Spleen (tissue), 7 donors: Measurements from ENCODE around the gene HECW1.

Experiments used
- POLR2AphosphoS5 ChIP-seq, 3 donors: sonication (generic); formaldehyde crosslinking; IDR thresholded peaks; one replicate each; pipeline ENCODE4 v1.5.1; 2017; ENCODE audit warnings: antibody characterized with exemption in 3 of 3
- TF ChIP-seq, protein P1 (sequence below), 11 experiments: fragments of 200-600 bp in 7 of 11; fragments of 450-650 bp in 4 of 11; sonication (generic) in 4 of 11; IDR thresholded peaks in 8 of 11; conservative IDR thresholded peaks in 3 of 11; 1 replicate in 7 of 11; 2 replicates in 4 of 11; pipeline versions ENCODE4 v1.4.0 to v1.8.0; 2016 to 2021; ENCODE audit warnings: antibody characterized with exemption in 11 of 11, inconsistent platforms in 4 of 11, mild to moderate bottlenecking in 1 of 11
- donor health status: DM: no; HTN: no; CAD: no; lungs with moderate emphysema.
- donor health status: DM: no; HTN: no; CAD: no.
- donor health status: DM: no; HTN: no; CAD: no.

GRCh38 chr7:43487731-43488073, 375.3 kb downstream of the HECW1 start:
- TF ChIP-seq, protein P1, sequence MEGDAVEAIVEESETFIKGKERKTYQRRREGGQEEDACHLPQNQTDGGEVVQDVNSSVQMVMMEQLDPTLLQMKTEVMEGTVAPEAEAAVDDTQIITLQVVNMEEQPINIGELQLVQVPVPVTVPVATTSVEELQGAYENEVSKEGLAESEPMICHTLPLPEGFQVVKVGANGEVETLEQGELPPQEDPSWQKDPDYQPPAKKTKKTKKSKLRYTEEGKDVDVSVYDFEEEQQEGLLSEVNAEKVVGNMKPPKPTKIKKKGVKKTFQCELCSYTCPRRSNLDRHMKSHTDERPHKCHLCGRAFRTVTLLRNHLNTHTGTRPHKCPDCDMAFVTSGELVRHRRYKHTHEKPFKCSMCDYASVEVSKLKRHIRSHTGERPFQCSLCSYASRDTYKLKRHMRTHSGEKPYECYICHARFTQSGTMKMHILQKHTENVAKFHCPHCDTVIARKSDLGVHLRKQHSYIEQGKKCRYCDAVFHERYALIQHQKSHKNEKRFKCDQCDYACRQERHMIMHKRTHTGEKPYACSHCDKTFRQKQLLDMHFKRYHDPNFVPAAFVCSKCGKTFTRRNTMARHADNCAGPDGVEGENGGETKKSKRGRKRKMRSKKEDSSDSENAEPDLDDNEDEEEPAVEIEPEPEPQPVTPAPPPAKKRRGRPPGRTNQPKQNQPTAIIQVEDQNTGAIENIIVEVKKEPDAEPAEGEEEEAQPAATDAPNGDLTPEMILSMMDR (IDR thresholded peaks at IDR 0.05 in 8 of 11, conservative IDR thresholded peaks at IDR 0.05 in 3 of 11) = no peak
- no peak for TF ChIP-seq POLR2AphosphoS5 (IDR thresholded peaks at IDR 0.05)
